Measurements from ENCODE around the gene PPP1R26. TPM values are rescaled to one million over a fixed set of nuclear protein-coding genes. Genes with fewer than 3 reads are reported as not detected.

Gene PPP1R26
- total RNA-seq, 1 experiment from 2014 or later: 32.0 TPM

GRCh38 chr9:135494791-135495559, 15.4 kb downstream of the PPP1R26 start:
- DNase-seq (ENCODE audit: low read depth, low spot score) (no peak), ATAC-seq (no peak)
- Histone ChIP-seq H3K9ac (ENCODE audit: low read length) (no peak overlapping the region), H3K4me1 (ENCODE audit: control insufficient read depth in 1 of 2, insufficient read depth in 2 of 2, low read length in 2 of 2) (peaks cover 9 to 23% of the 10 kb centered on the region in 2 experiments), H3K27ac (ENCODE audit: low read depth, low read length) (no peak overlapping the region), H3K9me2 (ENCODE audit: insufficient read depth) (no peaks in the 10 kb centered on the region), H3K4me2 (ENCODE audit: low read length) (no peak overlapping the region), H3K4me3 (replicated peaks in 1 of 2; ENCODE audit: low read depth in 1 of 2, low read length in 2 of 2) (no peak overlapping the region), H2AFZ (ENCODE audit: low read depth, low read length, poor library complexity, severe bottlenecking) (no peak overlapping the region), H3K36me3 (ENCODE audit: control insufficient read depth in 1 of 2, insufficient read depth in 2 of 2, low read length in 2 of 2) (no peaks in the 10 kb centered on the region), H3K27me3 (ENCODE audit: insufficient read depth, low read length) (no peaks in the 10 kb centered on the region), H3K79me2 (ENCODE audit: insufficient read depth, low read length) (no peaks in the 10 kb centered on the region), H3K9me3 (ENCODE audit: control insufficient read depth in 1 of 2, insufficient read depth in 1 of 2, low read depth in 1 of 2, low read length in 2 of 2) (no peaks in the 10 kb centered on the region), H4K20me1 (ENCODE audit: insufficient read depth) (no peaks in the 10 kb centered on the region)
- ChIA-PET POLR2A (no interaction called here), RAD21 (ENCODE audit: low non-redundant PET in 1 of 2, low total read pairs in 2 of 2, uncharacterized antibody in 2 of 2, unreplicated experiment in 2 of 2) (no interaction called here), CTCF (no interaction called here)
- TF ChIP-seq CBX3 (IDR thresholded peaks at IDR 0.05; ENCODE audit: low read depth): no peak
- TF ChIP-seq SP1 (IDR thresholded peaks at IDR 0.05; ENCODE audit: low read depth): no peak
- no peak for TF ChIP-seq POLR2A (IDR thresholded peaks at IDR 0.05; ENCODE audit: borderline replicate concordance, extremely low read depth, insufficient read depth, insufficient read length)
- TF ChIP-seq, protein P1, sequence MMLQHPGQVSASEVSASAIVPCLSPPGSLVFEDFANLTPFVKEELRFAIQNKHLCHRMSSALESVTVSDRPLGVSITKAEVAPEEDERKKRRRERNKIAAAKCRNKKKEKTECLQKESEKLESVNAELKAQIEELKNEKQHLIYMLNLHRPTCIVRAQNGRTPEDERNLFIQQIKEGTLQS (IDR thresholded peaks at IDR 0.05): no peak
- TF ChIP-seq ZNF274 (IDR thresholded peaks at IDR 0.05; ENCODE audit: low read depth, low read length): no peak
- no peak for TF ChIP-seq YY1 (IDR thresholded peaks at IDR 0.05; ENCODE audit: extremely low read depth, insufficient replicate concordance, low read depth, low read length)
- TF ChIP-seq TCF7L2 (IDR thresholded peaks at IDR 0.05; ENCODE audit: borderline replicate concordance, extremely low read depth, insufficient read depth, insufficient read length): no peak
- TF ChIP-seq, protein P2, sequence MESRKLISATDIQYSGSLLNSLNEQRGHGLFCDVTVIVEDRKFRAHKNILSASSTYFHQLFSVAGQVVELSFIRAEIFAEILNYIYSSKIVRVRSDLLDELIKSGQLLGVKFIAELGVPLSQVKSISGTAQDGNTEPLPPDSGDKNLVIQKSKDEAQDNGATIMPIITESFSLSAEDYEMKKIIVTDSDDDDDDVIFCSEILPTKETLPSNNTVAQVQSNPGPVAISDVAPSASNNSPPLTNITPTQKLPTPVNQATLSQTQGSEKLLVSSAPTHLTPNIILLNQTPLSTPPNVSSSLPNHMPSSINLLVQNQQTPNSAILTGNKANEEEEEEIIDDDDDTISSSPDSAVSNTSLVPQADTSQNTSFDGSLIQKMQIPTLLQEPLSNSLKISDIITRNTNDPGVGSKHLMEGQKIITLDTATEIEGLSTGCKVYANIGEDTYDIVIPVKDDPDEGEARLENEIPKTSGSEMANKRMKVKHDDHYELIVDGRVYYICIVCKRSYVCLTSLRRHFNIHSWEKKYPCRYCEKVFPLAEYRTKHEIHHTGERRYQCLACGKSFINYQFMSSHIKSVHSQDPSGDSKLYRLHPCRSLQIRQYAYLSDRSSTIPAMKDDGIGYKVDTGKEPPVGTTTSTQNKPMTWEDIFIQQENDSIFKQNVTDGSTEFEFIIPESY (IDR thresholded peaks at IDR 0.05; ENCODE audit: extremely low read depth, insufficient replicate concordance, low read length): no peak
- TF ChIP-seq MAX (IDR thresholded peaks at IDR 0.05): no peak
- no peak for TF ChIP-seq JUND (IDR thresholded peaks at IDR 0.05)
- no peak for TF ChIP-seq ZFX (IDR thresholded peaks at IDR 0.05)
- TF ChIP-seq CEBPB (IDR thresholded peaks at IDR 0.05; ENCODE audit: low read depth): no peak
- TF ChIP-seq SIN3A (IDR thresholded peaks at IDR 0.05; ENCODE audit: low read depth): no peak
- no peak for TF ChIP-seq REST (IDR thresholded peaks at IDR 0.05; ENCODE audit: low read depth)
- TF ChIP-seq RAD21 (IDR thresholded peaks at IDR 0.05; ENCODE audit: low read depth): no peak
- no TSS peak for BruUV-seq (replicated peaks)
- intact Hi-C loops (cut with micrococcal nuclease): no loop called here

Data from HCT116 (cell line).